Subcutaneous abdominal adipose tissue (tissue), 5 donors: ENCODE measurements around the gene CLCN2.

Experiments
- H3K27ac ChIP-seq: one replicate; pipeline ENCODE4 v1.7.0; 2013; ENCODE audit warnings: low read depth, mild to moderate bottlenecking, inconsistent platforms, low read length, moderate library complexity
- H3K27me3 ChIP-seq, 5 donors: one replicate each; pipeline ENCODE4 v1.7.0; 2013; ENCODE audit warnings: low read length in 5 of 5, inconsistent platforms in 1 of 5; ENCODE audit not compliant: control insufficient read depth in 5 of 5, insufficient read depth in 4 of 5
- H3K36me3 ChIP-seq, 5 donors: one replicate each; pipeline ENCODE4 v1.7.0; 2013; ENCODE audit warnings: low read length in 5 of 5; ENCODE audit not compliant: control insufficient read depth in 5 of 5, insufficient read depth in 5 of 5
- H3K4me1 ChIP-seq, 5 donors: one replicate each; pipeline ENCODE4 v1.7.0; 2013; ENCODE audit warnings: low read length in 5 of 5, mild to moderate bottlenecking in 3 of 5, moderate library complexity in 1 of 5; ENCODE audit not compliant: control insufficient read depth in 5 of 5, insufficient read depth in 5 of 5
- H3K4me3 ChIP-seq, 5 donors: one replicate each; pipeline ENCODE4 v1.7.0; 2013; ENCODE audit warnings: low read length in 5 of 5, low read depth in 1 of 5
- H3K9ac ChIP-seq, 5 donors: one replicate each; pipeline ENCODE4 v1.7.0; 2013; ENCODE audit warnings: low read length in 5 of 5, mild to moderate bottlenecking in 4 of 5, moderate library complexity in 3 of 5
- H3K9me3 ChIP-seq, 5 donors: one replicate each; pipeline ENCODE4 v1.7.0; 2013; ENCODE audit warnings: low read length in 5 of 5; ENCODE audit not compliant: control insufficient read depth in 5 of 5
- donor health status: healthy.
- donor health status: healthy.
- donor health status: healthy.
- donor health status: healthy.
- donor health status: healthy.

The CLCN2 gene

DNA sequence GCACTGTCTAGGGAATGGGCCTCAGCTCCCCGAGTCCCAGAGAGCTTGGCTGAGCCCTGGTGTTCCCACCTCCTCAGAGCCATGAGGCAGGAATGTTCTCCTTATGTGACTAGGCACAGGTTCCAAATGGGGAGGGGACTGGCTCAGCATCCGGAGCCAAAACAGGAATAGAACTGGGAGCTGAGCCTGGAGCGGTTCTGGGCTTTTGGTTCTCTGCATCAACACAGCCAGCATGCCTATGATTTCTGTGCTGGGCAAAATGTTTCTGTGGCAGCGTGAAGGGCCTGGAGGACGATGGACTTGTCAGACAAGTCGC is 24.0 kb downstream of the CLCN2 start, which contains the start of gene FAM131A:
FAM131A (plus strand) TSS at position 202 of the 316 bp plus-strand sequence; CDS start at position 233, 31 bp downstream.
- Histone ChIP-seq H3K27ac (peak within 1 kb of the TSS; percentile 98), H3K27me3 (no peaks in the 10 kb centered on the region), H3K4me1 (peaks cover 5 to 46% (median 38%) of the 10 kb centered on the region in 5 donors), H3K4me3 (peak within 1 kb of the TSS; percentile 74 to 80 (median 80)), H3K36me3 (peaks cover 0 to 42% (median 36%) of the 10 kb centered on the region in 5 donors), H3K9me3 (no peaks in the 10 kb centered on the region), H3K9ac (peak within 1 kb of the TSS; percentile 71 to 89 (median 86))

DNA sequence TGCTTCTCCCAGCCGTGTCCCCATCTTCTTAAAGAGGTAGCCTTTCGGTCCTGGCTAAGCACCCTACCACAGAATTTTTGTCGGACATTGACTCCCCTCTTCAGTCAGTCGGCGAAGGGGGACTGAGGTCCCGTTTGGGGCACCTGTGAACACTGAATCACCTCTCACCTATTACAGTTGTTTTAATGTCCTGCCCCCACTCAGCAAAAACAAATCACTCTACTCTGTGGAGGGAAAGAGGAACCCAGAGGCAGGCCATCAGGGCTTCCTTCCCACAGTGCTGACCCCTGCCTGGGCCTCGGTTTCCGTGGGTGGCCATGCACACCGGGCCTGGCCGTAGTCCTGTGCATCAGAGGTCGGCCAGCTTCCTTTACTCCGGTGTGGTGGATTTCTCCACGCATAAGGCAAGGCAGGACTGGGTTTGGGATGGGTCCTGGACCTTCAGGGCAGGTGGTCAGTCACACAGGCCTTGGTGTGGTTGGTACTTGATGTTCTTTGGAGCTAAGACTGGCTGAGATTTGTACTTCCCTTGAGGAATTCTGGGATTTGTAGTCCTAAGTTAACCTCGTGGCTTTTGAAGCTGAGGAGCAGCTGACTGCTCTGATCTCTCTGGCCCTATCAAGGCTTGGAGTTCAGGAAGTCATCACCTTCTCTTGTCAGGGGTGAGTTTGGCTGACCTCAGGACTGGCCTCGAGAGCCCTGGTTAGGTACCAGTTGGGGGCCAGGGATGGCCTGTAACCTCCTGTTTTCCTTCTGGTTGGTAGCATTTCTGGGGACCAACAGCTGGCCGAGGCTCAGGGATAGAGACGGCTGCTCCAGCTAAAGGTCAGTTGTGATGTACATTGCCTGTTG is 24.6 kb downstream of the CLCN2 start:
- peak overlapping the region; percentile 74 to 80 (median 80) for H3K4me3 ChIP-seq
- no peaks in the 10 kb centered on the region for H3K9me3 ChIP-seq
- H3K27ac ChIP-seq: peak overlapping the region; percentile 98
- peak overlapping the region; percentile 71 to 89 (median 86) for H3K9ac ChIP-seq
- H3K36me3 ChIP-seq: peaks cover 0 to 42% (median 37%) of the 10 kb centered on the region in 5 donors
- H3K4me1 ChIP-seq: peaks cover 8 to 52% (median 38%) of the 10 kb centered on the region in 5 donors
- H3K27me3 ChIP-seq: no peaks in the 10 kb centered on the region

DNA sequence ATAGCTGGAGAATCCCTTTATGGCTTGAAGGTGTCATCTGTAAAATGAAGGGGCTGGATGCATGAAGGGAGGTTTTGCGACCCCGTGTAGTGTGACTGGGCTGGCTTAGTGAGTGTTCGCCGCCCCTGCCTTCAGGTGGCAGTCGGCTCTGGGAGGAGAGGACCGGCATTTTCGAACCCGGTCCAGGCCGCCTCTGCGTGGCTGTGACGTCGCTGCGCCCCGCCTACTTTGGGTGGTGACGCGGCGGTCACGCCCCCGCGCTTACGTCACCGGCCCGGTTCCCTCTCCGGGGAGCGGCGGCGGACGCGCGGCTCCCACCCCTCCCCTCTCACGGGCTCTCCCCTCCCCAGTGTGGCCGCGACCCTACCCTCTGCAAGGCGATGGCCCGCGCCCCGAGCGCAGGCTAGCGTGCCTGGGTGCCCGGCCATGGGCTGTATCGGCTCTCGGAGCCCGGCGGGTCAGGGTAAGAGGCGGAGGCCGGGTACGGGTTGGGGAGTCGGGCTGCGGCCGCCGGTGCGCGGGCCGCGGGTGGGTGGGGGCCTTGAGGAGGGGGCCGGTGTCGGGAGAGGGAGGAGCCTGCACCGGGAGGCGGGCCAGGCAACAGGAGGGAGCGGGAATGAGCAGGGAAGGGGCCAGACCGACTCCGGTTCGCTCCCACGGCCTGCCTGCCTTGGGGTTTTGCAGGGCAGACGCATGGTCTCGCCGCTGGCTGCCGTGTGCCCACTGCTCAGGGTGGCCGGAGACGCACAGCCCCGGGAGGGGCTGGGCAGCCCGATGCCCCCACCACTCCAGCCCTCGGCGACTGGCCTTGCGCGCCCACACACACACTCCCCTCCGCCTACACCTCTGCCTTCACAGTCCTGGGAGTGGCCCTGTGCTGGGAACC is 25.5 kb downstream of the CLCN2 start:
- H3K9ac ChIP-seq: peak overlapping the region; percentile 71 to 89 (median 86)
- peaks cover 8 to 55% (median 38%) of the 10 kb centered on the region in 5 donors for H3K4me1 ChIP-seq
- peaks cover 0 to 45% (median 44%) of the 10 kb centered on the region in 5 donors for H3K36me3 ChIP-seq
- peak overlapping the region; percentile 74 to 80 (median 80) for H3K4me3 ChIP-seq
- no peaks in the 10 kb centered on the region for H3K27me3 ChIP-seq
- H3K9me3 ChIP-seq: no peaks in the 10 kb centered on the region
- peak overlapping the region; percentile 98 for H3K27ac ChIP-seq

DNA sequence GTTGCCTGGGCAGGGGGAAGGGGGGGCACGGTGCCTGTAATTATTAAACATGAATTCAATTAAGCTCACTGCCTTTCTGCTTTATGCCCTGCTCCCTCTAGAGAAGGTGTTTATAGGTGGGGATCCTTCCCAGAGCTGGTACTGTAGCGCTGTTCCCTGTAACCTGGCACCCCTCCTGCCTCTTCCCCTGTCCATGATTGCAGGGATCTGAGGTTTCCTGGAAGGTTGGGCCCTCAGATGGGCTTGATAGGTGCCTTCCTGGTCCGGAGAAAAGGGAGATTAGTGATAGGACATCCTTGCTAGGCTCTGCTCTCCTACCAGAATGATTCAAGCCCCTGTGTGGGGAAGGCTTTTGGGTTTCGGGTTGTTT is 26.1 kb downstream of the CLCN2 start:
- Histone ChIP-seq H3K9me3 (no peaks in the 10 kb centered on the region), H3K36me3 (peaks cover 0 to 50% (median 48%) of the 10 kb centered on the region in 5 donors), H3K9ac (peak overlapping the region in 4 of 5 donors; percentile 63 to 87 (median 79)), H3K4me1 (peaks cover 8 to 55% (median 38%) of the 10 kb centered on the region in 5 donors), H3K27me3 (no peaks in the 10 kb centered on the region), H3K4me3 (peak overlapping the region; percentile 31 to 80 (median 74)), H3K27ac (peak overlapping the region; percentile 98)

DNA sequence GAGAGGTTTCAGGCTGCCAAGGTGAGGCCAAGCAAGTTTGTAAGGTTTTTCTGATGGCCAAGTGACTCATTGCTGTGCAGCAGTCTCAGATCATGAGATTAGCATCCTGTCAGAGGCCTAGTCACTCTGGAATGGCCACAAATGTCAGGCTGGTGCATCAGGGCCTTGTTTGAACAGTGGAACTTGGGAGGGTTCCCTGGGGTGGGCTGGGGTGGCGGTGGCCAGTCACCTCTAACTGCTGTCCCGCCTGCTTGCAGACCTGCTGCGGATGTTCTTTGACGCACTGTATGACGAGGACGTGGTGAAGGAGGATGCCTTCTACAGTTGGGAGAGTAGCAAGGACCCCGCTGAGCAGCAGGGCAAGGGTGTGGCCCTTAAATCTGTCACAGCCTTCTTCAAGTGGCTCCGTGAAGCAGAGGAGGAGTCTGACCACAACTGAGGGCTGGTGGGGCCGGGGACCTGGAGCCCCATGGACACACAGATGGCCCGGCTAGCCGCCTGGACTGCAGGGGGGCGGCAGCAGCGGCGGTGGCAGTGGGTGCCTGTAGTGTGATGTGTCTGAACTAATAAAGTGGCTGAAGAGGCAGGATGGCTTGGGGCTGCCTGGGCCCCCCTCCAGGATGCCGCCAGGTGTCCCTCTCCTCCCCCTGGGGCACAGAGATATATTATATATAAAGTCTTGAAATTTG is 26.8 kb downstream of the CLCN2 start:
- H3K27ac ChIP-seq: peak overlapping the region; percentile 98
- H3K36me3 ChIP-seq: peaks cover 2 to 57% (median 53%) of the 10 kb centered on the region in 5 donors
- H3K4me3 ChIP-seq: no peak overlapping the region
- no peaks in the 10 kb centered on the region for H3K27me3 ChIP-seq
- no peak overlapping the region for H3K9ac ChIP-seq
- H3K4me1 ChIP-seq: peaks cover 8 to 55% (median 38%) of the 10 kb centered on the region in 5 donors
- H3K9me3 ChIP-seq: no peaks in the 10 kb centered on the region

DNA sequence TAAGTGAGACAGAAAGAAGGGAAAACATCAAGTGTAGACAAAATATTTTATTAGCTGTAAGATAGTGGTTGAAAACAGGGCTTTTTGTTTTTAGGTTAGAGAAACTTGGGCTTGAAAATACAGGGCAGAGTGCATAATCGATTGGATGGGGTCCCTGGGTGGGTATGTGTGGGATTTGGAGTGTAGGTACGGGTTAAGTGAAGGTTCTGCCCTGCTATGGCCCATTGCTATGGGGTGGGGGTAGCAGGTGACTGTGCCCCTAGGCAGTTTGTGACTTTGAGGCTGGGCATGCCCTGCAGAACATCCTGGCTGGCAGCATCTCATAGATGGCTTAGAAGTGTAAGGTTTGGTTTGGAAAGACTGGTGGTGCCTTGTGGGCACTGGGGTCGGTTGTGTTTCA is 27.7 kb downstream of the CLCN2 start:
- Histone ChIP-seq H3K9me3 (no peaks in the 10 kb centered on the region), H3K36me3 (peaks cover 4 to 66% (median 62%) of the 10 kb centered on the region in 5 donors), H3K27ac (peak overlapping the region; percentile 39), H3K27me3 (no peaks in the 10 kb centered on the region), H3K9ac (no peak overlapping the region), H3K4me1 (peaks cover 8 to 49% (median 32%) of the 10 kb centered on the region in 5 donors), H3K4me3 (no peak overlapping the region)

DNA sequence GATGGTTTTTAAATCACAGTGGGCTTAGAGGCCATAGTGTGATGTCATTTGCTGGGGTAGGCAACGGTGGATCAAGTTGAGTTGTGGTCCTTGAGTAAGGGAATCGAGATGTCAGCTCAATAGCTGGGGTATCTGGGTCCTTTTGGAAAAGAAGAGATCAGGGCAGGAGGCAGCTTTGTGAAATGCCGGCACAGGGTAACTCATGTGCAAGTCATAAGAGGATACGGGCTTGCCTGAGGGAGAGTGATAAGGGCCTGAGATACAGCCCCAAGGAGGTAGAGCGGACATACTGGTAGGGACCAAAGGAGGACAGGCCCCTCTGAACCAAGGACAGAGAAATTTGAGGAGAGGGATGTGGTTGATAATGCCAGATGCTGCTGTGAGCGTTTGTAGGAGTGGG is 28.2 kb downstream of the CLCN2 start:
- Histone ChIP-seq H3K27ac (peak overlapping the region; percentile 39), H3K9ac (no peak overlapping the region), H3K4me1 (peaks cover 8 to 44% (median 27%) of the 10 kb centered on the region in 5 donors), H3K36me3 (peaks cover 4 to 71% (median 67%) of the 10 kb centered on the region in 5 donors), H3K4me3 (no peak overlapping the region), H3K9me3 (no peaks in the 10 kb centered on the region), H3K27me3 (no peaks in the 10 kb centered on the region)

DNA sequence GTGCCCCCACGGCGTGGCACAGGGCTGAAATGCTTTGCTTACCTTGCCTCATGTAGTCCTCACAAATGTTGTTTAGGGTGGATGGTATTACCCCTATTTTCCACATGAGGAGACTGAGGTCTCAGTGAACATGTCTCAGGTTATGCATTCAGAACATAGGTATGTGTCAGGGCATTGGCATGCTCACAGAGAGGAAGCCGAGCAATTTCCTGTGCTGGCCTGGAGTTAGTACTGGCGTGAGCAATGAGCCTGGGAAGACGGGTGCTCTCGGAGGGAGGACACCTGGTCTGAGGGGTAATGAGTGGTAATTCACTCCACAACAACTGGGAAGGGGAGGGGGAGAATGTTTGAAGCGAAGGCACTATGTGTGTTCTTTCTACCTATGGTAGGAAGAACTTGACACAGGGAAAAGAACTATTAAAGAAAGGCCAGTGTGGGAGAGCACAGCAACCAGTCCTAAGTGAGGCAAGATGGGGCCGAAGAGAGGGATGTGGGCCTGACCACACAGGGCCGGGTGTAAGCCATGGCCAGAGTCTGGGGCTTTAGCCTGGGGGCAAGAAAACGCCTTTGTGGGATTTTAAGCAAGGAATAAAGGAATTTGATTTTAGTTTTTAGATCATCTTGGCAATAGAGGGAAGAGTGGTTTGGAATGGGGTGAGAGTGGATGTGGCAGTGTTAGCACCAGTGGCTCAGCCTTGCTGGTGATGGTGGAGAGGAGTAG is 28.9 kb downstream of the CLCN2 start:
- Histone ChIP-seq H3K4me3 (no peak overlapping the region), H3K27ac (peak overlapping the region; percentile 39), H3K36me3 (peaks cover 4 to 77% (median 73%) of the 10 kb centered on the region in 5 donors), H3K27me3 (no peaks in the 10 kb centered on the region), H3K9ac (peak overlapping the region in 2 of 5 donors; percentile 14 to 28), H3K9me3 (no peaks in the 10 kb centered on the region), H3K4me1 (peaks cover 8 to 37% (median 21%) of the 10 kb centered on the region in 5 donors)

DNA sequence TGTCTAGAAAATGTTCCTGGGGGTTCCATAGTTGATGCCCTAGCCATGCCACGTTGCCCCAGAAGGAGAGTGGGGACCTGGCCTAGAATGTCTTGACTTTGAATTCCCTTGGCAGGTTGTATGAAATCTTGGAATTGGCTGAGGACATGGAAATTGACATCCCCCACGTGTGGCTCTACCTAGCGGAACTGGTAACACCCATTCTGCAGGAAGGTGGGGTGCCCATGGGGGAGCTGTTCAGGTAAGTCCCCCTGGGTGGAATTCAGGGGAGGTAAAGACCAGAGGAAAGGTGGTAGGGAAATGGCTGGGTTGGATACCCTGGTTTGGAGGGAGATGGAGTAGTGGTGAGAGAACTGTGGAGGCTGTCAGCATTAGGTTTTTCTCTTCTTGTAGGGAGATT is 32.9 kb downstream of the CLCN2 start:
- no peaks in the 10 kb centered on the region for H3K27me3 ChIP-seq
- H3K9ac ChIP-seq: no peak overlapping the region
- peaks cover 3 to 21% (median 5%) of the 10 kb centered on the region in 5 donors for H3K4me1 ChIP-seq
- H3K4me3 ChIP-seq: no peak overlapping the region
- H3K9me3 ChIP-seq: no peaks in the 10 kb centered on the region
- H3K27ac ChIP-seq: no peak overlapping the region
- H3K36me3 ChIP-seq: peaks cover 14 to 98% (median 96%) of the 10 kb centered on the region in 5 donors
